IMR-90 (cell line): ENCODE results near the gene DDX19B. TPM values are rescaled to one million over a fixed set of nuclear protein-coding genes. Genes with fewer than 3 reads are reported as not detected.
A peak's percentile ranks its signal among the peaks of the same experiment; 100 is the strongest.
"Not testable (repeated sequence)": the region's sequence is repeated elsewhere in the genome, so short reads cannot be mapped to it uniquely, and the experiment has no call there.

ENCODE experiments used
- ATAC-seq: fragments of 200-7000 bp; cut with Tn5 transposase; 2 replicates; pipeline ENCODE4 v1.9.1; 2020; ENCODE audit warnings: low read depth, mild to moderate bottlenecking, moderate library complexity
- BruUV-seq: library from RNA; stranded (reverse); fragments of 400-500 nt; replicated peaks from 2 replicates; lab custom pipeline; 2021; lab: Mats Ljungman, UMichigan
- CTCF ChIA-PET: fragments of 300-600 bp; formaldehyde crosslinking; extraction: SDS; loops from one replicate; lab custom pipeline; 2021; ENCODE audit warnings: antibody characterized with exemption; lab: Yijun Ruan, JAX
- POLR2A ChIA-PET: fragments of 300-600 bp; sonication (Branson Sonifier 250); formaldehyde crosslinking; loops from one replicate; lab custom pipeline; 2022; ENCODE audit warnings: antibody characterized with exemption; ENCODE audit not compliant: unreplicated experiment; lab: Charles Lee
- DNase-seq: peaks from one replicate; pipeline ENCODE4 v3.0.0; 2013
- H2AFZ ChIP-seq: replicated peaks from 2 replicates; pipeline ENCODE3; 2013; ENCODE audit warnings: low read length, mild to moderate bottlenecking; ENCODE audit not compliant: poor library complexity
- H2AK5ac ChIP-seq: 2 replicates; pipeline ENCODE4 v1.6.1; 2013; ENCODE audit warnings: low read depth, low read length, inconsistent platforms
- H2AK9ac ChIP-seq: replicated peaks from 2 replicates; pipeline ENCODE3; 2013; ENCODE audit warnings: mild to moderate bottlenecking, low read depth, low read length, moderate library complexity; ENCODE audit not compliant: poor library complexity
- H2BK120ac ChIP-seq: 2 replicates; pipeline ENCODE4 v1.6.1; 2013; ENCODE audit warnings: low read depth, low read length, inconsistent platforms
- H2BK15ac ChIP-seq: 3 replicates; pipeline ENCODE4 v1.6.1; 2013; ENCODE audit warnings: low read depth, low read length, inconsistent platforms
- H2BK20ac ChIP-seq: 2 replicates; pipeline ENCODE4 v1.6.1; 2013; ENCODE audit warnings: low read depth, mild to moderate bottlenecking, inconsistent platforms, low read length, moderate library complexity
- H2BK5ac ChIP-seq: 2 replicates; pipeline ENCODE4 v1.6.1; 2013; ENCODE audit warnings: mild to moderate bottlenecking, low read depth, low read length, inconsistent platforms; ENCODE audit not compliant: poor library complexity, severe bottlenecking
- H3K14ac ChIP-seq: replicated peaks from 2 replicates; pipeline ENCODE4 v1.6.1; 2013; ENCODE audit warnings: low read depth, low read length, inconsistent platforms
- H3K18ac ChIP-seq: 2 replicates; pipeline ENCODE4 v1.6.1; 2013; ENCODE audit warnings: low read depth, low read length, control low read depth
- H3K23ac ChIP-seq: 2 replicates; pipeline ENCODE4 v1.6.1; 2013; ENCODE audit warnings: low read depth, low read length, inconsistent platforms
- H3K27ac ChIP-seq: 2 replicates; pipeline ENCODE4 v1.5.1; 2013; ENCODE audit warnings: mild to moderate bottlenecking, control low read depth, low read length; ENCODE audit not compliant: insufficient read depth
- H3K27me3 ChIP-seq: 2 replicates; pipeline ENCODE4 v1.6.1; 2013; ENCODE audit warnings: low read length; ENCODE audit not compliant: control insufficient read depth, insufficient read depth
- H3K36me3 ChIP-seq: 2 replicates; pipeline ENCODE4 v1.6.1; 2013; ENCODE audit warnings: low read length, mixed read lengths; ENCODE audit not compliant: control insufficient read depth, insufficient read depth
- H3K4ac ChIP-seq: 2 replicates; pipeline ENCODE4 v1.6.1; 2013; ENCODE audit warnings: low read depth, low read length, inconsistent platforms
- H3K4me1 ChIP-seq: 2 replicates; pipeline ENCODE4 v1.6.1; 2013; ENCODE audit warnings: low read length, mixed read lengths; ENCODE audit not compliant: control insufficient read depth, insufficient read depth
- H3K4me2 ChIP-seq: 2 replicates; pipeline ENCODE4 v1.6.1; 2013; ENCODE audit warnings: low read depth, mild to moderate bottlenecking, control low read depth, low read length, moderate library complexity
- H3K4me3 ChIP-seq: 2 replicates; pipeline ENCODE4 v1.5.1; 2013; ENCODE audit warnings: low read depth, mild to moderate bottlenecking, control low read depth, low read length, moderate library complexity; ENCODE audit not compliant: insufficient read depth
- H3K56ac ChIP-seq: 2 replicates; pipeline ENCODE4 v1.6.1; 2013; ENCODE audit warnings: low read length, inconsistent platforms; ENCODE audit not compliant: insufficient read depth; ENCODE audit errors: extremely low read depth
- H3K79me1 ChIP-seq, 2 experiments: 2 replicates each; pipeline ENCODE4 v1.6.1; 2013; ENCODE audit warnings: low read length in 2 of 2, inconsistent platforms in 1 of 2, low read depth in 1 of 2
- H3K9ac ChIP-seq: 2 replicates; pipeline ENCODE4 v1.6.1; 2013; ENCODE audit warnings: low read depth, low read length, control low read depth
- H3K9me1 ChIP-seq: 2 replicates; pipeline ENCODE4 v1.6.1; 2013; ENCODE audit warnings: low read length, inconsistent platforms; ENCODE audit not compliant: insufficient read depth
- H3K9me3 ChIP-seq: 2 replicates; pipeline ENCODE4 v1.6.1; 2013; ENCODE audit warnings: low read length; ENCODE audit not compliant: control insufficient read depth, insufficient read depth
- H4K20me1 ChIP-seq: 2 replicates; pipeline ENCODE4 v1.6.1; 2013; ENCODE audit warnings: low read length, inconsistent platforms; ENCODE audit not compliant: insufficient read depth
- H4K5ac ChIP-seq: 2 replicates; pipeline ENCODE4 v1.6.1; 2013; ENCODE audit warnings: mild to moderate bottlenecking, low read depth, low read length, control low read depth
- H4K8ac ChIP-seq, 2 experiments: 2 replicates each; pipeline ENCODE4 v1.6.1; 2013; ENCODE audit warnings: low read depth in 2 of 2, low read length in 2 of 2, control low read depth in 1 of 2, inconsistent platforms in 1 of 2
- H4K91ac ChIP-seq: 2 replicates; pipeline ENCODE4 v1.6.1; 2013; ENCODE audit warnings: low read depth, low read length, inconsistent platforms; ENCODE audit not compliant: insufficient read depth
- ELK1 ChIP-seq: fragments of 150-350 bp; IDR thresholded peaks from 2 replicates; pipeline ENCODE4 v1.6.1; 2016; ENCODE audit warnings: low read depth, mild to moderate bottlenecking, low read length, moderate library complexity, borderline replicate concordance
- FOS ChIP-seq: fragments of 150-350 bp; IDR thresholded peaks from 2 replicates; pipeline ENCODE4 v1.6.1; 2016; ENCODE audit warnings: low read depth, low read length
- MAFK ChIP-seq: IDR thresholded peaks from 2 replicates; pipeline ENCODE4 v1.6.1; 2012; ENCODE audit warnings: low read depth, low read length, improper control_type of control experiment
- POLR2A ChIP-seq: IDR thresholded peaks from 2 replicates; pipeline ENCODE4 v1.6.1; 2012; ENCODE audit warnings: mild to moderate bottlenecking, low read depth, low read length
- RFX5 ChIP-seq: IDR thresholded peaks from 2 replicates; pipeline ENCODE4 v1.8.0; 2012; ENCODE audit warnings: low read depth, mild to moderate bottlenecking, low read length, moderate library complexity
- WGBS, 2 experiments: methylation state at CpG; one replicate each; pipeline versions ENCODE4 v1.1.5 to v1.1.7; 2013; ENCODE audit warnings: missing lambda C conversion rate in 2 of 2; ENCODE audit not compliant: insufficient read length in 1 of 2; ENCODE audit errors: extremely low coverage in 2 of 2; 5-methylcytosine and 5-hydroxymethylcytosine counted together
- dilution Hi-C: fragments of 300-500 bp; cut with HindIII; formaldehyde crosslinking; loops from one replicate; pipeline ENCODE4 v1.14.3; 2018; ENCODE audit warnings: low sequenced_read_pairs; ENCODE audit not compliant: unreplicated experiment
- in situ Hi-C: fragments of 300-500 bp; cut with MboI; formaldehyde crosslinking; loops from 3 replicates; pipeline ENCODE4 v1.14.3; 2019; ENCODE audit warnings: low sequenced_read_pairs, inconsistent platforms, mixed read lengths
- intact Hi-C: fragments of 100-400 bp; cut with micrococcal nuclease; formaldehyde crosslinking; loops from 2 replicates; pipeline ENCODE4 v1.10.0; 2022
- polyA plus RNA-seq, 3 experiments: library from polyadenylated mRNA; depleted of rRNA; stranded (reverse); fragments of >200 nt; gene quantifications; 2 replicates each; pipeline ENCODE4 v1.2.3, GENCODE V29; 2012; ENCODE audit warnings: low replicate concordance in 1 of 3
- total RNA-seq: library from RNA; depleted of rRNA; stranded (reverse); fragments of >200 nt; gene quantifications from 2 replicates; pipeline ENCODE4 v1.2.3, GENCODE V29; 2012

DDX19B gene
- total and polyA plus RNA-seq, 2 of the 4 experiments (the other 2 are of a cell fraction) = 33.3 to 41.0 TPM

- TF ChIP-seq FOS = no peak
- peak; percentile 79; the same call in 1 of the 2 replicates for TF ChIP-seq POLR2A
- no peak for TF ChIP-seq RFX5
- TF ChIP-seq MAFK = no peak
- TF ChIP-seq ELK1 = no peak
Measured at GRCh38 chr16:70298988-70299938, at the start of gene DDX19B (continued).

- H3K79me1 ChIP-seq = peaks cover 3 to 30% of the 10 kb centered on the region in 2 experiments; a peak in 2 of 4 replicates
- CTCF ChIA-PET = interaction anchor here (0.7 kb wide), 1 partner anchor 214 kb away, joined by 5 read pairs; no protein-coding TSS in a partner anchor
- H3K27ac ChIP-seq, H2BK20ac ChIP-seq, H3K4ac ChIP-seq, H3K4me2 ChIP-seq, intact Hi-C loops, H3K4me3 ChIP-seq, H4K91ac ChIP-seq, H4K5ac ChIP-seq, H3K9ac ChIP-seq, ATAC-seq, BruUV-seq, H2BK5ac ChIP-seq, H3K9me3 ChIP-seq, H2BK15ac ChIP-seq, H3K56ac ChIP-seq, H2AK5ac ChIP-seq, H3K9me1 ChIP-seq, H3K18ac ChIP-seq, H3K4me1 ChIP-seq, H3K23ac ChIP-seq, POLR2A ChIA-PET, H2BK120ac ChIP-seq, dilution Hi-C loops, DNase-seq, H2AK9ac ChIP-seq, H4K8ac ChIP-seq, H2AFZ ChIP-seq, in situ Hi-C loops, H3K14ac ChIP-seq, H3K27me3 ChIP-seq: not testable (repeated sequence)
- no CpG with 5 or more reads among the region's 4 CpGs for WGBS, 2 experiments
- H4K20me1 ChIP-seq = peaks cover 37% of the 10 kb centered on the region
- H3K36me3 ChIP-seq = peaks cover 28% of the 10 kb centered on the region
Measured at GRCh38 chr16:70249697-70250096, 49.3 kb upstream of the DDX19B start.
